GM11168 (cell line): ENCODE measurements around the gene IRAK2.

Experiments used
- in situ Hi-C: fragments of 300-500 bp; cut with MboI; formaldehyde crosslinking; loops from one replicate; pipeline ENCODE4 v1.12.0; 2022; ENCODE audit warnings: low sequenced_read_pairs; ENCODE audit not compliant: unreplicated experiment

Gene IRAK2

GRCh38 chr3:10187290-10187876 is 22.7 kb downstream of the IRAK2 start:
- in situ Hi-C loops, result no loop called here

GRCh38 chr3:10187944-10188343 is 23.2 kb downstream of the IRAK2 start:
- in situ Hi-C loops, result no loop called here

- in situ Hi-C loops, result no loop called here
Observed at GRCh38 chr3:10188804-10189556, 24.3 kb downstream of the IRAK2 start.

- in situ Hi-C loops, result no loop called here
Observed at GRCh38 chr3:10189557-10190354, 25.0 kb downstream of the IRAK2 start.

- in situ Hi-C loops, result no loop called here
Observed at GRCh38 chr3:10192953-10193691, 28.4 kb downstream of the IRAK2 start.

GRCh38 chr3:10193692-10194327 is 29.1 kb downstream of the IRAK2 start:
- in situ Hi-C loops, result no loop called here

GRCh38 chr3:10194328-10195071 is 29.8 kb downstream of the IRAK2 start:
- in situ Hi-C loops, result no loop called here

- in situ Hi-C loops, result no loop called here
Observed at GRCh38 chr3:10195366-10196089, 30.8 kb downstream of the IRAK2 start.

GRCh38 chr3:10196389-10197052 is 31.8 kb downstream of the IRAK2 start:
- in situ Hi-C loops, result no loop called here

- in situ Hi-C loops, result no loop called here
Observed at GRCh38 chr3:10198226-10198625, 33.5 kb downstream of the IRAK2 start.

- in situ Hi-C loops, result no loop called here
Observed at GRCh38 chr3:10198761-10199649, 34.3 kb downstream of the IRAK2 start.

- in situ Hi-C loops, result no loop called here
Observed at GRCh38 chr3:10204921-10205320, 40.2 kb downstream of the IRAK2 start.

GRCh38 chr3:10205451-10206165 is 40.9 kb downstream of the IRAK2 start:
- in situ Hi-C loops, result no loop called here

GRCh38 chr3:10206166-10206511 is 41.4 kb downstream of the IRAK2 start:
- in situ Hi-C loops, result no loop called here

GRCh38 chr3:10213156-10213792 is 48.6 kb downstream of the IRAK2 start:
- in situ Hi-C loops, result no loop called here
